MV-4-11 (cell line): ENCODE data around the gene SLC7A5.

Experiments used
- DNase-seq: peaks from one replicate; lab custom pipeline; 2025; lab: John Stamatoyannopoulos, UW

SLC7A5 gene

GRCh38 chr16:87846705-87847466 lies 22.4 kb downstream of the SLC7A5 start:
- DNase-seq: no peak

DNA sequence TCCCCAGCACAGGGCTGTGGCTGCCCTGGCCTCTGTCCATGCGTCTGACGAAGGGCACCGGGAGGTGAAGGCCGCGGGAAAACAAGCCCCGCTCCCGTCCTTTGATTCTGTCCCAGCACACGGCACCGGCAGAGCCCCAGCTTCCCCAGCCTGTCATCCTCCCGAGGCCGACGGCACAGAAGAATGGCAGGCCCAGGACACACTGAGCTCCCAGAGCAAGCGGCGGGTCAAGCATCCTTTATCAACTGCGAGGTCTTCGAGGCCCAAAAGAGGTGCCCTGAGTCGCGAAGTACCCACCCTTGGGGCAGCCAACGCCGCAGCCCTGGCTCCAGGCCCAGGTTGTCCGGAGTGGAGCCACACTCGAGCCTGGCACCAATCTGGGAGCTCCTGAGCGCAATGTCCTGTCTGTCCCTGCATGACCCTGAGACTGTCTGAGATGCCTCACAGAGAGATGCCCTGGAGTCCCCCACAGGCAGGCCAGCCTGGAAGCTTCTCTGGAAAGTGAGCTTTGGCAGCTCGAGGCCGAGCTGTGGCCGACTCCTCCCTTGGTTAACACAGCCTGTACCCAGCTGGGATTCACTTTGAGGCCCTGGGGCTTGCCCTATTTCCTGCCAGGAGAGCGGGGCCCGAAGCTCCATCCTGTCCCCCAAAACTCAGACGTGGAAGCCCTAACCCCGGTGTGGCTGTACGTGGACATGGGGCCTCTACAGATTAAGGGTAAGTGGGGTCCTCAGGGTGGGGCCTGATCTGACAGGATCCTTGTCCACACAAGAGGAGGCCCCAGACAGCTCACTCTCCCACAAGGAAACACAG lies 23.3 kb downstream of the SLC7A5 start:
- no peak for DNase-seq

DNA sequence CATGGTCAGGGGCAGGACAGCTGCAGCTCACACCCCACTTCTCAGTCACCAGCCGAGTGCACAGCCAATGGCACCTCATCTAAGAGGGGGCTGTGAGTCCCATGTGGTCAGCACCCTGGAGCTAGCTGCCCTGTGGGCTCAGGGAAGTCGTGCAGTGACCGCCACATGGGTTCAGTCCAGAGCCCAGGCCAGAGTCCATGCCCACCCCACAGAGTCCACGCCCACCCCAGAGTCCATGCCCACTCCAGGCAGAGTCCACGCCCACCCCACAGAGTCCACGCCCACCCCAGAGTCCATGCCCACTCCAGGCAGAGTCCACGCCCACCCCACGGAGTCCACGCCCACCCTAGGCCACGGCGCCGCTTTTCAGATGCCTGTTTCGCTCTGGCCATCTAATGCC lies 24.1 kb downstream of the SLC7A5 start:
- no peak for DNase-seq

- no peak for DNase-seq
These were observed 24.5 kb downstream of the SLC7A5 start for GRCh38 chr16:87844809-87845208.

DNA sequence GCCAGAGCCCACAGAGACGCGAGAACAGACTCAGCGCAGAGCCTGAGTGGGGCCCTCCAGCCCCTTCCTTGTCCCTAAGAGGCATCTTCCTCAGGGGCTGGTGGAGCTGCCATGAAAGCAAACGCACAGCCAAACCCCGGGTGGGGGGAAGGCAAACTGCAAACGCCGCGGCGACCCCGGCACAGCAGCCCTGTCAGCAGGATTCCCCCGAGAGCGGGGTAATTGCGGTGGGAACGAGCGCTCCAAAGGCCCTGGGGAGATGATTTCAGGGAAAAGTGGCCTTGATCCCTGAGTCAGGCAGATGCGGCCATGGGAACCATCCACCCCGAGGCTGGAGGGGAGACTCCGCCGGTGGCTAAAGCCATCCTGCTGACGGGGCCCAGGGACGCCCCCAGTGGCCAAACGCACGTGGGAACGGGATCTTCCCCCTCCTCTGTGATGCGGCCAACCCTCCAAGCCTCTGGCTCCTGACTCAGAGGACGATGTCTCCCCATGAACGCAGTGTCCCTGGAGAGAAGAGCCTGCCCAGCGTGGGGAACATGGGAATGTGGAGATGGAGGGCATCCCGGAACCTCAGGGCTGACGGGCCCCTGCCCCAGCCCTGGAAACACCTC lies 25.1 kb downstream of the SLC7A5 start:
- no peak for DNase-seq

DNA sequence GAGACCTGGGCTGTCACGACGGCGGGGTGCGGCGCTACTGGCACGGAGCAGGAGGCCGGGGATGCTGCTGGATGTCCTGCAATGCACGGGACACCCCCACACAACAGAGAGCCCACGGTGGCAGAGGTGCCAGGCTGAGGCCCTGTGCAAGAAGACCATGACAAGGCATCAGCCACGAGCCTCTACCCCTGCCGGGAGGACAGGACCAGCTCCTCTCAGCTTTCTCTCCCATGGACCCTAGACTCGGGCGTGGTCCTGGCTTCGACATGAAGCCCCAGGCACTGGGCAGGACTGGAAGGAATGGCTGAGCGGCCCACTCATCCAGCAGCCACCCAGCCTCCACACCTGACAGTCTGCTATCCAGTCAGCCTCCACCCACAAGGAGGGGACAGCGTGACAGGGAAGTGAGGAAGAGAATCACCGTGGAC lies 25.6 kb downstream of the SLC7A5 start:
- DNase-seq: no peak

- DNase-seq: no peak
These were observed 27.0 kb downstream of the SLC7A5 start for GRCh38 chr16:87842209-87842869.

- DNase-seq: no peak
These were observed 27.7 kb downstream of the SLC7A5 start for GRCh38 chr16:87841340-87842208.

DNA sequence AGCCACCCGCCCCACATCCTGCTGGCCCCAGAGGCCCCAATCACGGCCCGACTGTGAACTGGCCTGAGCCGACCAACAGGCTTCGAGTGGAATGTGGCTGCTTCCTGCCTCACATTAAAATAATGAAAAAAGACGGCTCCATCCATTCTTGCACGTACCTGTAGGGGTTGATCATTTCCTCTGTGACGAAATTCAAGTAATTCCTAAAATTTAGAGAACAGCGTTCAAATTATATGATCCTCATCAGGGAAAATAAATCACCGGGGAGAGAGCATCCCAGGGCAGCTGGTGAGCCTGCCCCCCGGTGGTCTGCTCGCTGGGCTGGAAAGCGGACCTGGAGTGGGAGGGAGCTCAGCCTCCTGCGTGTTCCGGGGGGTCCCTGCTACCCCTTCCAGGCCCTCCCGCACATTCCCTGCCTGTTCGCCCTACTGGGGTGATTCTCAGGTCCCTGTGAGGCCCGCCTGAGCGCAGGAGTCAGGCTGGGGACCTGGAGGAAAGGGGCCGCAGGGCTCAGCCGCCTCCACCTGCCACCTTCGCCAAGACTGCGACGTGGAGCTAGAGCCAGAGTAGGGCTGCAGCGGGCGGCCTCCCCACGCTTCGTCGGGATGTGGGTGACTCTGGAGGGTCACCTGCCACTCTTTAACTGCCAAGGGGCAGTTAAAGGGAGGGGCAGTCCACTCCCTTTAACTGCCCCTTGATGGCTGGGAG lies 28.9 kb downstream of the SLC7A5 start:
- DNase-seq: no peak

GRCh38 chr16:87839542-87840270 lies 29.6 kb downstream of the SLC7A5 start:
- no peak for DNase-seq

DNA sequence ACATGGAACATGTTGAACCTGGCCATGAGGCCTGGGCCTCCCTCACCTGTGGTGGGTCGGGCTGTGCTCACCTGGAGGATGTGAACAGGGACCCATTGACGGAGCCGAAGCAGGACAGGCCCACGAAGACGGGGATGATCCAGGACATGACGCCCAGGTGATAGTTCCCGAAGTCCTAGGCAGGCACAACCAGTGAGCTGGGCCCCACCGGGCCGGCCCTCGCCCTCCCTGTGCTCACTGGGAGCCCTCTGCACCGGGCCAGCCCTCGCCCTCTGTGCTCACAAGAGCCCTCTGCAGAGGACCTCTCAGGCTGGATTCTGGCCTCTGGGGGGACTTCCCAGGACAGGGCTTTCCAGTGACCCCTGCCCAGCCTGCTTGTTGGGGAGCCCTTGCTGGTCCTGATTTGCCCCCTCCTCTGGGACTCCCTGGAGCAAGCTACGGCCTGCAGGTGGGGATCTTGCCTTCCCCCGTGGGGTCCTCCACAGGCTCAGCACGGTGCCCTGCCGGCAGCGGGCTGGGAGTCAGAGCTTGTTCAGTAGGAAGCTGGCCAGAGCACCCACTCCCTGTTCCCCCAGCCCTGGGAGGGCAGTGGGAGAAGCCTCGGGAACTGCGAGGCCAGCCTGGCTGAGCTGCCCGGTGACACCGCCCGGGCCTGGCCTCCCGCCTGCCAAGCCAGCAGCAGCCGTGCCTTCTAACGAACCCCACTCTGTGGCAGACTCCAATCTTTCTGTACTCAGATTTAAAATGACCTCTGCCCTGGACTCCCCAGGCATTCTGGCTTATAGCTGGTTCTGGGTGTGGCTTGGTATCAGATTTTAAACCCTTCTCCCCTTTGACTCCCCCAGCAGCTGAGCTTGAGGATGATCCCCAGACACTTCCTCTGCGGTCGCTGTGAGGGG lies 30.4 kb downstream of the SLC7A5 start:
- no peak for DNase-seq

GRCh38 chr16:87837627-87838289 lies 31.5 kb downstream of the SLC7A5 start:
- no peak for DNase-seq

- no peak for DNase-seq
These were observed 32.3 kb downstream of the SLC7A5 start for GRCh38 chr16:87836844-87837581.

DNA sequence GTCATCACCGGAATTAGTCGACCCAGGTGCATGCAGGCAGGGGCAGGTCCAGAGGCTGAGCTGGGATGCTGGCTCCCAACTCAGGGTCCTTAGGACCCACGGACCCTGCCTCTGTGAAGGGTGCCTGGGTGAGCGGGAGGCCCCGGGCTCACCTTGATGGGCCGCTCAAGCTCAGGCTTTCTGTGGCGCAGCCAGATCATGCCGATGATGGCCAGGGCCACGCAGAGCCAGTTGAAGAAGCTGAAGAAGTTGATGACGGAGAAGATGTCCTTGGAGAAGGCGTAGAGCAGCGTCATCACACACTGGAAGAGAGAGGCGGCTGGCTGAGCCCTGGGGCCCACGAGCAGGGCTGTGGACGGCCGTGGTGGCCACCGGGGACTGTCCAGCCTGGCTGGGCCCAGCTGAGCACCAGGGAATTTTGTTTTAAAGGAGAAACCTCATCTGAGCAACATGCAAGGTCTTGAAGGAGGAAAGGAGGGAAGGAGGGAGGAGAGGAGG lies 32.9 kb downstream of the SLC7A5 start:
- DNase-seq: no peak

DNA sequence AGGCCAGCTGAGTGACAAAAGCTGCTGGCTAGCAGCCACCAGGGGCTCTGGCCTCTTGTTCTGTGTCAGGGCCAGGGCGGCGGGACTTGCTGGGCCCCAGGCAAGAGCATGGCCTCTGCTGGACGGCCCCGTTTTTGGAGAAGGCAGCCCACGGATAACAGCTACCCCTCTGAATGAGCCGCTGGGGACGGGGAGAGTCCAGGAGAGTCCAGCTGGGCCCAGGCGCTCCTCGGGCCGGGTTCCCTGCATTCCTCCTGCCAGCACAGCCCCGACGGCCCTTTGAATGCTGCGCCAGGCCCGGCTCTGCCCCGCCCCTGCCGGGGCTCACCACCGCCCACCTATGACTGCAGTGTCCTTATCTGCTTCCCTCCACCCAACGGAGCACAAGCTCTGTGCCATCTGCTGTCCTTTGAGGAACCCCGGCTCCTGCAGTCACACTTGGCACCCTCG lies 33.4 kb downstream of the SLC7A5 start:
- no peak for DNase-seq

DNA sequence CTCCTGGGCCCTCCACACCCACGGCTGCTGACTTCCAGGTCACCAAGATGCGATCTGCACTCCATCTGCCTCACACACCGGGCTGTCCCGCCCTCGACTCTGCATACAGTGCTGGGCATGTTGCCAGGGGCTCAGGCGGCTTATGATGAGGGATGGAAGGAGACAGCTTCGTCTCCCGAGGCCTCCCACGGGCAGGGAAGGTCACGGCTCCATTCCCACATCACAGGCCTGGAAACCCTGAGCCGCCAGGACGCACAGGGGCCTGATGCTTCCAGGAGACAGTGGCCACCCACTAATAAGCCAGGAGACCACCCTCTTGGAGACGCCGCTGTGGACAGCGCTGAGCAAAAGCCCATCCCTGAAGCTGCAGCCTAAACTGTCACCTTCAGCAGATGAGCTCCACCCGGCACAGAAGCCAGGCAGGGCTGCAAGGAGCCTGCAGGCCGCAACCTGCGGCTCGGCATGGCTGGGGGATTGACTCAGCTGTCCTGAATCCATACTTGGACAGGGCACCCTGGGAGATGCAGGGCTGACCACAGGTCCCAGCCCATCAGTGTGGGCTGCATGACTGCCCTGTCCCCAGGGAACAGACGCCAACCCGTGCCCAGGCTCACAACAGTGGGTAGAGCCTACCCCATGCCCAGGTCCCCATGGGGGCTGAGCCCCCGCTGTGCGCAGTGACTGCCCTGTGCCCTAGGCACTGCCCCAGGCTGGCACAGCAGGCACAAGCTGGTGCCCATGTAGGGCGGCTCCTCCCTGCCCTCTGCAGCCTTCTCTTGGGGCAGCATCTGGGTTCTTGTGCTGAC lies 34.4 kb downstream of the SLC7A5 start:
- no peak for DNase-seq
